GM19043 (cell line): Measurements from ENCODE around the gene TATDN2.
"Not testable (repeated sequence)": the region's sequence is repeated elsewhere in the genome, so short reads cannot be mapped to it uniquely, and the experiment has no call there.

Experiments
- ATAC-seq: cut with Tn5 transposase; IDR thresholded peaks from one replicate; pipeline ENCODE4 v1.9.1; 2021; ENCODE audit warnings: low read depth; ENCODE audit not compliant: unreplicated experiment

TATDN2 gene

GRCh38 chr3:10266936-10267335 is 18.7 kb downstream of the TATDN2 start:
- ATAC-seq = not testable (repeated sequence)

GRCh38 chr3:10268116-10268515 is 19.9 kb downstream of the TATDN2 start:
- no peak for ATAC-seq

- ATAC-seq = no peak
These were observed 20.7 kb downstream of the TATDN2 start for GRCh38 chr3:10268930-10269329.

- no peak for ATAC-seq
These were observed 21.2 kb downstream of the TATDN2 start for GRCh38 chr3:10269443-10269842.

GRCh38 chr3:10272476-10272875 is 24.2 kb downstream of the TATDN2 start:
- not testable (repeated sequence) for ATAC-seq

- no peak for ATAC-seq
These were observed 24.7 kb downstream of the TATDN2 start for GRCh38 chr3:10272977-10273376.

- no peak for ATAC-seq
These were observed 25.5 kb downstream of the TATDN2 start for GRCh38 chr3:10273702-10274305.

GRCh38 chr3:10274601-10275000 is 26.3 kb downstream of the TATDN2 start:
- no peak for ATAC-seq

- ATAC-seq = no peak
These were observed 28.9 kb downstream of the TATDN2 start for GRCh38 chr3:10277115-10277625.

- no peak for ATAC-seq
These were observed 30.2 kb downstream of the TATDN2 start for GRCh38 chr3:10278501-10278900.

GRCh38 chr3:10279384-10280176 is 31.3 kb downstream of the TATDN2 start:
- no peak for ATAC-seq

GRCh38 chr3:10280177-10280529 is 31.9 kb downstream of the TATDN2 start:
- ATAC-seq = no peak

- no peak for ATAC-seq
These were observed 32.3 kb downstream of the TATDN2 start for GRCh38 chr3:10280571-10280970.

GRCh38 chr3:10281951-10282350 is 33.7 kb downstream of the TATDN2 start:
- ATAC-seq = no peak

- no peak for ATAC-seq
These were observed 35.4 kb downstream of the TATDN2 start for GRCh38 chr3:10283638-10284037.

GRCh38 chr3:10284496-10284895 is 36.2 kb downstream of the TATDN2 start:
- ATAC-seq = no peak

- ATAC-seq = no peak
These were observed 37.2 kb downstream of the TATDN2 start for GRCh38 chr3:10285272-10286132.

GRCh38 chr3:10286133-10286524 is 37.9 kb downstream of the TATDN2 start:
- no peak for ATAC-seq

- no peak for ATAC-seq
These were observed 38.5 kb downstream of the TATDN2 start for GRCh38 chr3:10286596-10287295.

GRCh38 chr3:10287936-10288574 is 39.8 kb downstream of the TATDN2 start:
- ATAC-seq = no peak
